Tibial artery (tissue), 4 donors: ENCODE results near the gene DYNC1LI1.

Experiments used
- DNase-seq, 2 donors: peaks; one replicate each; pipeline ENCODE4 v3.0.0-alpha.2; 2019
- H3K27ac ChIP-seq, 2 donors: fragments of 200-600 bp; sonication (generic) in 1 of 2; 1 replicate in 1 of 2; 2 replicates in 1 of 2; pipeline ENCODE4 v1.5.1; 2018 to 2019; ENCODE audit warnings: mild to moderate bottlenecking in 1 of 2
- H3K27me3 ChIP-seq, 2 donors: fragments of 200-600 bp; sonication (generic) in 1 of 2; one replicate each; pipeline versions ENCODE4 v1.5.1 to v1.6.0; 2016 to 2019
- H3K36me3 ChIP-seq, 3 donors: fragments of 200-600 bp; sonication (generic) in 2 of 3; one replicate each; pipeline ENCODE4 v1.5.1; 2016 to 2019; ENCODE audit warnings: mild to moderate bottlenecking in 2 of 3
- H3K4me1 ChIP-seq, 4 donors: fragments of 200-600 bp; sonication (generic) in 2 of 4; 1 replicate in 3 of 4; 2 replicates in 1 of 4; pipeline ENCODE4 v1.5.1; 2016 to 2019
- H3K4me3 ChIP-seq, 2 donors: fragments of 200-600 bp; sonication (generic) in 1 of 2; 1 replicate in 1 of 2; 2 replicates in 1 of 2; pipeline ENCODE4 v1.5.1; 2018 to 2019; ENCODE audit warnings: mild to moderate bottlenecking in 2 of 2
- H3K9me3 ChIP-seq, 3 donors: fragments of 200-600 bp; sonication (generic) in 1 of 3; one replicate each; pipeline ENCODE4 v1.5.1; 2016 to 2019
- intact Hi-C: fragments of 100-400 bp; cut with DNase I; formaldehyde crosslinking; loops from one replicate; pipeline ENCODE4 v1.15.0; 2023; ENCODE audit warnings: low total_unique reads
- TF ChIP-seq, protein P1 (sequence below), 2 experiments: fragments of 200-600 bp in 1 of 2; fragments of 450-650 bp in 1 of 2; IDR thresholded peaks; one replicate each; pipeline ENCODE4 v1.5.1; 2017 to 2019; ENCODE audit warnings: antibody characterized with exemption in 2 of 2, mild to moderate bottlenecking in 1 of 2, moderate library complexity in 1 of 2

DYNC1LI1 gene

DNA sequence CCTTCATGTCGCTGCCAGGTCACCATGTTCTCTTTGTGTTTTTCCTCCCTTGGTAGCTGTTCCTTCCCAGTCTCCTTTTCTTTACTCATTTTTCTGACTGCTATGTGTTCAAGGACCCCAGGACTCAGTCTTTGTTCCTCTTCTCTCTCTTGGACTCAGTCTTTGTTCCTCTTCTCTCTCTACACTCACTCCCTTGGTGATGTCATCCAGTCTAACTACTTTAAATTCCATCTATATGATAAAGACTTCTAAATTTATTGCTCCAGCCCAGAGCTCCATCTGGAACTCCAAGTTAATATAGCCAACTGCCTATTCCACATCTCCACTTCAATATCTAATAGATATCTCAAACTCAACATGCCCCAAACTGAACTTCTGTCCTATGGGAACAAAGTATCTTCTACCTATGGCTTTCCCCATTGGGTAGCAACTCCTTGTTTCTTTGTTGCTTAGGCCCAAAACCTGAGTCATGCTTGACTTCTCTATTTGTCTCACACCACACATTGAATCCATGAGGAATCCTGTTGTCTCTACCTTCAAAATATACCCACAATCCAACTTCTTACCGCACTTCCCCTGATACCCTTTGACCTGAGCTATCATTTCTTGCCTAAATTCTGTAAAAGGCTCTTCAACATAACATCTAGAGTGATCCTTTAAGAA lies 4.9 kb upstream of the DYNC1LI1 start:
- Histone ChIP-seq H3K27ac (no peak overlapping the region), H3K4me3 (no peak overlapping the region), H3K27me3 (no peaks in the 10 kb centered on the region), H3K36me3 (no peaks in the 10 kb centered on the region), H3K4me1 (peaks cover 0 to 26% (median 14%) of the 10 kb centered on the region in 4 donors), H3K9me3 (no peaks in the 10 kb centered on the region)
- TF ChIP-seq, protein P1, sequence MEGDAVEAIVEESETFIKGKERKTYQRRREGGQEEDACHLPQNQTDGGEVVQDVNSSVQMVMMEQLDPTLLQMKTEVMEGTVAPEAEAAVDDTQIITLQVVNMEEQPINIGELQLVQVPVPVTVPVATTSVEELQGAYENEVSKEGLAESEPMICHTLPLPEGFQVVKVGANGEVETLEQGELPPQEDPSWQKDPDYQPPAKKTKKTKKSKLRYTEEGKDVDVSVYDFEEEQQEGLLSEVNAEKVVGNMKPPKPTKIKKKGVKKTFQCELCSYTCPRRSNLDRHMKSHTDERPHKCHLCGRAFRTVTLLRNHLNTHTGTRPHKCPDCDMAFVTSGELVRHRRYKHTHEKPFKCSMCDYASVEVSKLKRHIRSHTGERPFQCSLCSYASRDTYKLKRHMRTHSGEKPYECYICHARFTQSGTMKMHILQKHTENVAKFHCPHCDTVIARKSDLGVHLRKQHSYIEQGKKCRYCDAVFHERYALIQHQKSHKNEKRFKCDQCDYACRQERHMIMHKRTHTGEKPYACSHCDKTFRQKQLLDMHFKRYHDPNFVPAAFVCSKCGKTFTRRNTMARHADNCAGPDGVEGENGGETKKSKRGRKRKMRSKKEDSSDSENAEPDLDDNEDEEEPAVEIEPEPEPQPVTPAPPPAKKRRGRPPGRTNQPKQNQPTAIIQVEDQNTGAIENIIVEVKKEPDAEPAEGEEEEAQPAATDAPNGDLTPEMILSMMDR (IDR thresholded peaks at IDR 0.05): no peak
- no peak for DNase-seq
- intact Hi-C loops: loop anchor here (10.0 kb wide), 2 partner anchors 71 to 109 kb away; partner anchors contain the start of genes CMTM6 and CNOT10

DNA sequence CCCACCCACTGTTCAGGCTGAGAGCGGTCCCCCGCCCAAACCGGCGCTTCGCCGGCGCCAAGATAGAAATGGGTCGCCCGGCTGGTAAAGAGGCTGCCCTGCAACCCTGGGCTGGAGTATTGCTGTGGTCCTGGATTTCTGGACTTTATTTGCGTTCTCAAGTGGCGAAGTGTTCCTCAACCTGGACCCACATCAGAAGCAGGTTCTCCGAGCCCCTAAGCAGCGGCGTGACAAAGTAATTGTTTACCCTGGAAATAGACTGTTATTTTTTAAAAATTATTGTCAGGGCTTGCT lies 481 bp upstream of the DYNC1LI1 start:
- H3K27ac ChIP-seq: peak overlapping the region; percentile 98
- H3K36me3 ChIP-seq: peaks cover 0 to 4% (median 2%) of the 10 kb centered on the region in 3 donors
- no peaks in the 10 kb centered on the region for H3K27me3 ChIP-seq
- no peaks in the 10 kb centered on the region for H3K9me3 ChIP-seq
- H3K4me1 ChIP-seq: peaks cover 0 to 33% (median 21%) of the 10 kb centered on the region in 4 donors
- no peak for DNase-seq
- intact Hi-C loops: loop anchor here (10.0 kb wide), 2 partner anchors 66 to 114 kb away; partner anchors contain the start of genes CMTM6 and CNOT10
- TF ChIP-seq, protein P1 (IDR thresholded peaks at IDR 0.05): no peak
- H3K4me3 ChIP-seq: peak overlapping the region; percentile 80 to 97

DNA sequence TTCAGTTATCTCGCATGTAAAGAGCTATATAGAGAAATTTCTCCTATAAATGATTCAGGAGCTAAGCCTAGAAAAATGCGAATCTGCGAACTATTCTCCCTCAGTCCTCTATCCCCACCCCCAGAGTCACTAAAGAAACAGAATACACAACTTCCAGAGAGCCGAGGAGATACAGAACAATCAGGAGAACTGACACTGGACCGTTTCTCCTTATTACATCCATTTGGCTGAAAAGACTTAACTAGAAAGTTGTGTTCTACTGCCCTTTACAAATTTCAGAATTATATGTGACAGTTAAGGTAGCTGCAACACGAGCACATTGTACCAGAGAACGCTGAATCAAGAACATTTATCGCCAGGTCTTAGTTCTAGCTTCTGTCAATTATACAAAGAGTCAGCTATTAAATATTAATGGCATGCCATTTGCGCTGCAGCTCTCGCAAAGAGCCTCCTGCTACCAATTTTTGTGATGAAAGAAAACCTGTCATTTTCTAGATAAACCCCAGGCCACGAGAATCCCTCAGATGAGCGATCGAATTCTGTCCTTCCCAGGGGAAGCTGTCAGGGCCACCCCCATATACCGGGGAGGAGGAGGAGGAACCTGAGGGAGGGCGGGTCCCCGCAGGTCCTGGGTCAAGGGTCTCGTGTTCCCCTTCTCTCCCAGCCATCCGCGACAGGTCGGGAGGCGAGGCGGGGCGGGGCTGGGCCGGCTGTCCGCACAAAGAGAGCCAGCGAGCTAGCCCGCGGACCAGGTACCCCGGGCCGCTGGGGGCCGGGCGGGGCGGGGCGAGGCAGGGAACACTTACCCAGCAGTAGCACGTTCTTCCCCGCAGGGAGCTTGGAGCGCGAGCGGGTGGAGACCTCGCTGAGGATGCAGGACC lies 878 bp downstream of the DYNC1LI1 start:
- Histone ChIP-seq H3K9me3 (no peaks in the 10 kb centered on the region), H3K27me3 (no peaks in the 10 kb centered on the region), H3K4me3 (peak overlapping the region; percentile 80 to 97), H3K4me1 (peaks cover 0 to 33% (median 21%) of the 10 kb centered on the region in 4 donors), H3K27ac (peak overlapping the region; percentile 98), H3K36me3 (peaks cover 0 to 9% (median 7%) of the 10 kb centered on the region in 3 donors)
- intact Hi-C loops: loop anchor here (10.0 kb wide), 3 partner anchors 65 to 505 kb away; partner anchors contain the start of genes CMTM6 and CNOT10
- TF ChIP-seq, protein P1 (IDR thresholded peaks at IDR 0.05): no peak
- peak; percentile 45 to 76 for DNase-seq

DNA sequence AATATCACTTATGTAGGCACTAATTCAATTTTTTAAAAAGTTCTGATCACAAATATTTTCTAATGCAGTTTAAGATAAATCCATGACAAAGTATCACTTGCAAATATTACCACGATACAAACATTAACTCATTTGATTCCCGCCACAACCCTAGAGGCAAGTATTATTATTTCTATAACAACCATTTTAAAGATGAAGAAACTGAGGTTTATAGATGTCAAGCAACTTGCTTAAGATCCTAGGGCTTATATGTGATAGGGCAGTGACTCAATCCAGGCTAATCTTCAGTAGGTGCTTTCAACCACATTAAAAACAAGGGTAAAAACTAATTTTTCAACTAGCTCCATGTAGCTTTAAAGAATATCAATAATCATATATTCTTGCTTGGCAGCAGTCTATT lies 1.7 kb downstream of the DYNC1LI1 start:
- Histone ChIP-seq H3K4me1 (peaks cover 0 to 33% (median 21%) of the 10 kb centered on the region in 4 donors), H3K27me3 (no peaks in the 10 kb centered on the region), H3K36me3 (peaks cover 0 to 9% (median 7%) of the 10 kb centered on the region in 3 donors), H3K4me3 (peak overlapping the region; percentile 80 to 97), H3K27ac (peak overlapping the region; percentile 98), H3K9me3 (no peaks in the 10 kb centered on the region)
- DNase-seq: no peak
- intact Hi-C loops: loop anchor here (10.0 kb wide), 1 partner anchor 506 kb away; no protein-coding TSS in a partner anchor
- TF ChIP-seq, protein P1 (IDR thresholded peaks at IDR 0.05): no peak

DNA sequence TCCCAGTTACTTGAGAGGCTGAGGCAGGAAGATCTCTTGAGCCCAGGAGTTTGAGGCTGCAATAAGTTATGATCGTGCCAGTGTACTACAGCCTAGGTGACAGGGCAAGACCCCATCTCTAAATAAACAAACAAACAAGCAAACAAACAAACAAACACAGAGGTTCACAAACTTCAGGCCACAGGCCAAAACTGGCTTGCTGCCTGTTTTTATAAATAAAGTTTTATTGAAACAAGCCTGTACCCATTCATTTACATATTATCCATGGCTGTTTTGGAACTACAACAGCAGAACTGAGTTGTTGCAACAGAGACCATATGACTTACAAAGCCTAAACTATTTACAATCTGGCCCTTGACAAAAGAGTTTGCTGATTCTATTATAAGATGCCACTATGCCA lies 6.5 kb downstream of the DYNC1LI1 start:
- Histone ChIP-seq H3K9me3 (no peaks in the 10 kb centered on the region), H3K27me3 (no peaks in the 10 kb centered on the region), H3K4me3 (no peak overlapping the region), H3K36me3 (peaks cover 0 to 9% (median 7%) of the 10 kb centered on the region in 3 donors), H3K27ac (no peak overlapping the region), H3K4me1 (peaks cover 0 to 41% (median 16%) of the 10 kb centered on the region in 4 donors)
- DNase-seq: no peak
- TF ChIP-seq, protein P1 (IDR thresholded peaks at IDR 0.05): no peak
- intact Hi-C loops: loop anchor here (10.0 kb wide), 1 partner anchor 511 kb away; no protein-coding TSS in a partner anchor
